Colon (tissue), 2 donors: ENCODE results near the gene DCAF4.

ENCODE experiments used
- FAIRE-seq: peaks from 2 replicates; lab custom pipeline; 2012; peaks lifted over from hg19 to GRCh38; lab: Jason Lieb, UNC
- donor health status: control.
- donor health status: control.

DCAF4 gene

GRCh38 chr14:72894623-72895378, 31.5 kb upstream of the DCAF4 start:
- FAIRE-seq: no peak

- FAIRE-seq: no peak
These were observed 27.8 kb upstream of the DCAF4 start for GRCh38 chr14:72898448-72898847.

GRCh38 chr14:72901361-72901760, 24.9 kb upstream of the DCAF4 start:
- no peak for FAIRE-seq

- no peak for FAIRE-seq
These were observed 23.3 kb upstream of the DCAF4 start for GRCh38 chr14:72902801-72903530.

GRCh38 chr14:72903716-72904115, 22.5 kb upstream of the DCAF4 start:
- no peak for FAIRE-seq

- FAIRE-seq: no peak
These were observed 22.0 kb upstream of the DCAF4 start for GRCh38 chr14:72904218-72904617.

GRCh38 chr14:72904840-72905561, 21.3 kb upstream of the DCAF4 start:
- FAIRE-seq: no peak

- FAIRE-seq: no peak
These were observed 19.9 kb upstream of the DCAF4 start for GRCh38 chr14:72906316-72906715.

GRCh38 chr14:72906879-72907278, 19.4 kb upstream of the DCAF4 start:
- FAIRE-seq: no peak

- FAIRE-seq: no peak
These were observed 18.4 kb upstream of the DCAF4 start for GRCh38 chr14:72907886-72908285.

- no peak for FAIRE-seq
These were observed 17.1 kb upstream of the DCAF4 start for GRCh38 chr14:72909163-72909562.

- no peak for FAIRE-seq
These were observed 12.5 kb upstream of the DCAF4 start for GRCh38 chr14:72913809-72914208.

- FAIRE-seq: no peak
These were observed 10.1 kb upstream of the DCAF4 start for GRCh38 chr14:72916174-72916573.

GRCh38 chr14:72917094-72917802, 9.0 kb upstream of the DCAF4 start:
- FAIRE-seq: no peak

- FAIRE-seq: no peak
These were observed 6.3 kb upstream of the DCAF4 start for GRCh38 chr14:72920008-72920407.

- no peak for FAIRE-seq
These were observed 4.9 kb upstream of the DCAF4 start for GRCh38 chr14:72921396-72921795.

- FAIRE-seq: no peak
These were observed 1.9 kb upstream of the DCAF4 start for GRCh38 chr14:72924337-72924736.

GRCh38 chr14:72925171-72925759, 999 bp upstream of the DCAF4 start:
- no peak for FAIRE-seq

- no peak for FAIRE-seq
These were observed 411 bp upstream of the DCAF4 start for GRCh38 chr14:72925815-72926291.

- FAIRE-seq: no peak
These were observed 2.6 kb downstream of the DCAF4 start for GRCh38 chr14:72928872-72929271.

- no peak for FAIRE-seq
These were observed 3.2 kb downstream of the DCAF4 start for GRCh38 chr14:72929316-72930080.
